ENCODE results near the gene RIOX2.

RIOX2 gene

GRCh38 chr3:98004721-98005120 lies 32.5 kb upstream of the RIOX2 start:
- TF ChIP-seq SPI1 (IDR thresholded peaks at IDR 0.05; ENCODE audit: borderline replicate concordance, low read depth) (no peak), GABPA (IDR thresholded peaks at IDR 0.05; ENCODE audit: low read depth) (no peak), POLR2AphosphoS5 (IDR thresholded peaks at IDR 0.05; ENCODE audit: low read depth) (no peak), REST (IDR thresholded peaks at IDR 0.05; ENCODE audit: insufficient replicate concordance, low read depth) (no peak), CTCF (IDR thresholded peaks at IDR 0.05; ENCODE audit: insufficient read depth, low read length) (no peak)
- Histone ChIP-seq H3K27me3 (ENCODE audit: insufficient read depth, poor library complexity, severe bottlenecking) (no peaks in the 10 kb centered on the region), H3K4me3 (replicated peaks; ENCODE audit: insufficient read depth, low read length) (no peak overlapping the region), H3K27ac (replicated peaks) (no peak overlapping the region)
- no peak for DNase-seq (ENCODE audit: low read depth in 1 of 2, low spot score in 1 of 2)

GRCh38 chr3:98003306-98003969 lies 31.2 kb upstream of the RIOX2 start:
- peak in 1 of 2 experiments; percentile 17 for DNase-seq (ENCODE audit: low read depth in 1 of 2, low spot score in 1 of 2)
- no peaks in the 10 kb centered on the region for H3K27me3 ChIP-seq (ENCODE audit: insufficient read depth, poor library complexity, severe bottlenecking)
- no peak for TF ChIP-seq POLR2AphosphoS5 (IDR thresholded peaks at IDR 0.05; ENCODE audit: low read depth)
- 0 out of 2 replicates have a peak, but pooled peaks have one; percentile 25 for TF ChIP-seq SPI1 (IDR thresholded peaks at IDR 0.05; ENCODE audit: borderline replicate concordance, low read depth)
- TF ChIP-seq REST (IDR thresholded peaks at IDR 0.05; ENCODE audit: insufficient replicate concordance, low read depth) = no peak
- TF ChIP-seq CTCF (IDR thresholded peaks at IDR 0.05; ENCODE audit: insufficient read depth, low read length) = no peak
- no peak for TF ChIP-seq GABPA (IDR thresholded peaks at IDR 0.05; ENCODE audit: low read depth)
- no peak overlapping the region for H3K4me3 ChIP-seq (replicated peaks; ENCODE audit: insufficient read depth, low read length)
- H3K27ac ChIP-seq (replicated peaks) = no peak overlapping the region

- TF ChIP-seq GABPA (IDR thresholded peaks at IDR 0.05; ENCODE audit: low read depth) (no peak), POLR2AphosphoS5 (IDR thresholded peaks at IDR 0.05; ENCODE audit: low read depth) (no peak), REST (IDR thresholded peaks at IDR 0.05; ENCODE audit: insufficient replicate concordance, low read depth) (no peak), SPI1 (IDR thresholded peaks at IDR 0.05; ENCODE audit: borderline replicate concordance, low read depth) (no peak), CTCF (IDR thresholded peaks at IDR 0.05; ENCODE audit: insufficient read depth, low read length) (no peak)
- H3K27me3 ChIP-seq (ENCODE audit: insufficient read depth, poor library complexity, severe bottlenecking) = no peaks in the 10 kb centered on the region
- no peak overlapping the region for H3K4me3 ChIP-seq (replicated peaks; ENCODE audit: insufficient read depth, low read length)
- DNase-seq (ENCODE audit: low read depth in 1 of 2, low spot score in 1 of 2) = no peak
- H3K27ac ChIP-seq (replicated peaks) = no peak overlapping the region
Measured at GRCh38 chr3:98002717-98003116, 30.5 kb upstream of the RIOX2 start.
